Left ventricle myocardium superior (tissue), 1 donor: Measurements from ENCODE around the gene HRH3. TPM values are rescaled to one million over a fixed set of nuclear protein-coding genes. Genes with fewer than 3 reads are reported as not detected.

Source experiments
- ATAC-seq: fragments of 200-7000 bp; cut with Tn5 transposase; one replicate; pipeline ENCODE4 v1.9.1; 2020; ENCODE audit warnings: mild to moderate bottlenecking, moderate library complexity
- DNase-seq: peaks from one replicate; pipeline ENCODE4 v3.0.0-alpha.2; 2020
- intact Hi-C: fragments of 100-400 bp; cut with micrococcal nuclease; formaldehyde crosslinking; loops from one replicate; pipeline ENCODE4 v1.11.0; 2022
- total RNA-seq: library from RNA; stranded (reverse); fragmentation: NEBNext Ultra II Directional; extraction: Animal tissue kit (Norgen Biotek cat#: 25700); gene quantifications from one replicate; pipeline ENCODE4 v1.2.1, GENCODE V29; 2021
- donor health status: DM: no; HTN: yes; CAD: no; lungs with severe emphysema.

HRH3 gene
- total RNA-seq, 1 donor from 2014 or later: not detected

- intact Hi-C loops: no loop called here
- no peak for ATAC-seq
- DNase-seq: peak; percentile 18
Observed at GRCh38 chr20:62190639-62191411, 29.3 kb downstream of the HRH3 start.

- intact Hi-C loops: no loop called here
- ATAC-seq (no peak), DNase-seq (no peak)
Observed at GRCh38 chr20:62186887-62187866, 32.9 kb downstream of the HRH3 start.

GRCh38 chr20:62186096-62186426, 34.0 kb downstream of the HRH3 start:
- ATAC-seq: no peak
- intact Hi-C loops: no loop called here
- DNase-seq: no peak

- intact Hi-C loops: no loop called here
- ATAC-seq: no peak
- peak; percentile 17 for DNase-seq
Observed at GRCh38 chr20:62183426-62184142, 36.5 kb downstream of the HRH3 start.

- peak; percentile 96 for DNase-seq
- intact Hi-C loops: no loop called here
- peak; percentile 98 for ATAC-seq
Observed at GRCh38 chr20:62182469-62183425, 37.3 kb downstream of the HRH3 start, which contains the start of gene MTG2. Gene MTG2, plus strand, starts transcription at chr20:62183028. Its CDS starts 10,393 bp downstream, at chr20:62193421.

- intact Hi-C loops: no loop called here
- DNase-seq: no peak
- ATAC-seq: no peak
Observed at GRCh38 chr20:62181808-62182207, 38.3 kb downstream of the HRH3 start.

- peak; percentile 10 for DNase-seq
- intact Hi-C loops: no loop called here
- no peak for ATAC-seq
Observed at GRCh38 chr20:62179162-62179504, 40.9 kb downstream of the HRH3 start.

GRCh38 chr20:62178316-62179161, 41.5 kb downstream of the HRH3 start:
- ATAC-seq: no peak
- intact Hi-C loops: no loop called here
- peak; percentile 22 for DNase-seq

- intact Hi-C loops: no loop called here
- DNase-seq: no peak
- ATAC-seq: no peak
Observed at GRCh38 chr20:62177307-62177706, 42.8 kb downstream of the HRH3 start.

GRCh38 chr20:62176866-62177265, 43.2 kb downstream of the HRH3 start:
- DNase-seq: peak; percentile 14

GRCh38 chr20:62175711-62176110, 44.4 kb downstream of the HRH3 start:
- DNase-seq: peak; percentile 7
- no peak for ATAC-seq
- intact Hi-C loops: no loop called here

More at GRCh38 chr20:62176866-62177265, 43.2 kb downstream of the HRH3 start:
- intact Hi-C loops: no loop called here
- ATAC-seq: no peak

- ATAC-seq: no peak
- intact Hi-C loops: no loop called here
- peak; percentile 12 for DNase-seq
Observed at GRCh38 chr20:62174870-62175624, 45.0 kb downstream of the HRH3 start.

- DNase-seq: peak; percentile 16
- ATAC-seq: no peak
- intact Hi-C loops: no loop called here
Observed at GRCh38 chr20:62174021-62174804, 45.9 kb downstream of the HRH3 start.

- DNase-seq (peak; percentile 16), ATAC-seq (no peak)
- intact Hi-C loops: no loop called here
Observed at GRCh38 chr20:62172666-62173065, 47.4 kb downstream of the HRH3 start.

- intact Hi-C loops: no loop called here
- DNase-seq (peak; percentile 19), ATAC-seq (no peak)
Observed at GRCh38 chr20:62171245-62171644, 48.8 kb downstream of the HRH3 start.

- no peak for ATAC-seq
- peak; percentile 12 for DNase-seq
Observed at GRCh38 chr20:62170536-62170935, 49.5 kb downstream of the HRH3 start.

More at GRCh38 chr20:62170536-62170935, 49.5 kb downstream of the HRH3 start:
- intact Hi-C loops: no loop called here
